Colonic mucosa (tissue), 4 donors: Measurements from ENCODE around the gene AZIN2. TPM values are rescaled to one million over a fixed set of nuclear protein-coding genes. Genes with fewer than 3 reads are reported as not detected.

ENCODE experiments used
- DNase-seq: peaks from one replicate; pipeline ENCODE4 v3.0.0-alpha.2; 2020
- H3K27ac ChIP-seq: fragments of 200-600 bp; one replicate; pipeline ENCODE4 v1.8.0; 2021
- H3K27me3 ChIP-seq: fragments of 200-600 bp; one replicate; pipeline ENCODE4 v1.8.0; 2021
- H3K36me3 ChIP-seq: fragments of 200-600 bp; one replicate; pipeline ENCODE4 v1.8.0; 2021
- H3K4me1 ChIP-seq: fragments of 200-600 bp; one replicate; pipeline ENCODE4 v1.8.0; 2021; ENCODE audit warnings: mild to moderate bottlenecking
- H3K4me3 ChIP-seq: fragments of 200-600 bp; one replicate; pipeline ENCODE4 v1.8.0; 2021
- H3K9ac ChIP-seq, 2 donors: one replicate each; pipeline ENCODE4 v1.7.0; 2013; ENCODE audit warnings: control low read depth in 2 of 2, low read depth in 2 of 2, low read length in 2 of 2
- H3K9me3 ChIP-seq: fragments of 200-600 bp; one replicate; pipeline ENCODE4 v1.8.0; 2021
- CTCF ChIP-seq: fragments of 200-600 bp; IDR thresholded peaks from one replicate; pipeline ENCODE4 v1.8.0; 2022; ENCODE audit warnings: antibody characterized with exemption, mild to moderate bottlenecking
- intact Hi-C: fragments of 100-400 bp; cut with DNase I; formaldehyde crosslinking; loops from one replicate; pipeline ENCODE4 v1.14.1; 2022
- total RNA-seq, 2 donors: library from RNA; stranded (reverse); fragmentation: NEBNext Ultra II Directional in 1 of 2; extraction: Animal tissue kit (Norgen Biotek cat#: 25700) in 1 of 2; gene quantifications; one replicate each; pipeline ENCODE4 v1.2.1, GENCODE V29; 2021
- donor health status: healthy.
- donor health status: DM: no; HTN: no; CAD: no.
- donor health status: DM: no; HTN: no; CAD: no.

AZIN2 gene
- total RNA-seq, 2 donors from 2014 or later = 10.2 to 21.4 TPM

- intact Hi-C loops = no loop called here
- Histone ChIP-seq H3K27ac (no peak overlapping the region), H3K4me1 (no peaks in the 10 kb centered on the region), H3K9ac (no peak overlapping the region), H3K4me3 (no peak overlapping the region), H3K9me3 (no peaks in the 10 kb centered on the region), H3K36me3 (no peaks in the 10 kb centered on the region), H3K27me3 (no peaks in the 10 kb centered on the region)
- no peak for TF ChIP-seq CTCF
- DNase-seq = no peak
Measured at GRCh38 chr1:33141781-33142180, 60.8 kb downstream of the AZIN2 start.

- Histone ChIP-seq H3K36me3 (no peaks in the 10 kb centered on the region), H3K27ac (no peak overlapping the region), H3K4me1 (no peaks in the 10 kb centered on the region), H3K27me3 (no peaks in the 10 kb centered on the region), H3K9me3 (no peaks in the 10 kb centered on the region), H3K4me3 (no peak overlapping the region), H3K9ac (no peak overlapping the region)
- intact Hi-C loops = no loop called here
- TF ChIP-seq CTCF = no peak
- DNase-seq = no peak
Measured at GRCh38 chr1:33142483-33143064, 61.6 kb downstream of the AZIN2 start.

GRCh38 chr1:33143176-33143575 is 62.2 kb downstream of the AZIN2 start:
- intact Hi-C loops = no loop called here
- no peak for DNase-seq

GRCh38 chr1:33143698-33144097 is 62.7 kb downstream of the AZIN2 start:
- no peak overlapping the region for H3K27ac ChIP-seq

More at GRCh38 chr1:33143176-33143575, 62.2 kb downstream of the AZIN2 start:
- Histone ChIP-seq H3K36me3 (no peaks in the 10 kb centered on the region), H3K4me1 (no peaks in the 10 kb centered on the region), H3K9me3 (no peaks in the 10 kb centered on the region), H3K9ac (no peak overlapping the region), H3K4me3 (no peak overlapping the region), H3K27me3 (no peaks in the 10 kb centered on the region), H3K27ac (no peak overlapping the region)
- TF ChIP-seq CTCF = no peak

GRCh38 chr1:33146003-33146402 is 65.0 kb downstream of the AZIN2 start:
- no peak overlapping the region for H3K27ac ChIP-seq
- intact Hi-C loops = no loop called here
- H3K4me1 ChIP-seq = no peaks in the 10 kb centered on the region
- DNase-seq = no peak
- H3K9ac ChIP-seq = no peak overlapping the region
- no peaks in the 10 kb centered on the region for H3K27me3 ChIP-seq
- no peak for TF ChIP-seq CTCF
- no peak overlapping the region for H3K4me3 ChIP-seq
- H3K9me3 ChIP-seq = no peaks in the 10 kb centered on the region
- H3K36me3 ChIP-seq = no peaks in the 10 kb centered on the region

More at GRCh38 chr1:33143698-33144097, 62.7 kb downstream of the AZIN2 start:
- no peaks in the 10 kb centered on the region for H3K27me3 ChIP-seq
- H3K4me3 ChIP-seq = no peak overlapping the region
- DNase-seq = no peak
- intact Hi-C loops = no loop called here
- H3K36me3 ChIP-seq = no peaks in the 10 kb centered on the region
- no peak for TF ChIP-seq CTCF
- H3K9me3 ChIP-seq = no peaks in the 10 kb centered on the region
- H3K4me1 ChIP-seq = no peaks in the 10 kb centered on the region
- H3K9ac ChIP-seq = no peak overlapping the region
